A549 (cell line): ENCODE measurements around the gene ECE1. TPM values are rescaled to one million over a fixed set of nuclear protein-coding genes. Genes with fewer than 3 reads are reported as not detected.
A peak's percentile ranks its signal among the peaks of the same experiment; 100 is the strongest.

Experiments used
- ATAC-seq, 2 experiments: fragments of 200-7000 bp in 1 of 2; fragments of >200 bp in 1 of 2; cut with Nextera tagmentation in 1 of 2; cut with Tn5 transposase in 1 of 2; 3 replicates each; pipeline versions ENCODE4 v1.8.0 to v1.9.1; 2018 to 2020; ENCODE audit warnings: mild to moderate bottlenecking in 1 of 2, moderate library complexity in 1 of 2
- CTCF ChIA-PET: fragments of 300-600 bp; sonication (Branson Sonifier 250); formaldehyde crosslinking; extraction: SDS; loops from one replicate; lab custom pipeline; 2021; ENCODE audit warnings: antibody characterized with exemption, inconsistent platforms; lab: Yijun Ruan, JAX
- POLR2A ChIA-PET: fragments of 350-600 bp; formaldehyde crosslinking; extraction: SDS; loops from one replicate; lab custom pipeline; 2021; ENCODE audit warnings: antibody characterized with exemption, inconsistent platforms; lab: Yijun Ruan, JAX
- DNase-seq, 2 experiments: peaks; one replicate each; pipeline versions ENCODE4 v3.0.0 to v3.0.0-alpha.2; 2011 to 2016; ENCODE audit warnings: low read depth in 1 of 2, low spot score in 1 of 2
- FAIRE-seq: peaks from 2 replicates; lab custom pipeline; 2011; peaks lifted over from hg19 to GRCh38; lab: Jason Lieb, UNC
- H3K27ac ChIP-seq, 2 experiments: fragments of >200 bp; sonication (Bioruptor Twin); formaldehyde crosslinking; 3 replicates each; pipeline ENCODE4 v1.5.1; 2016 to 2017
- H3K4me1 ChIP-seq: fragments of >200 bp; sonication (Bioruptor Twin); formaldehyde crosslinking; 3 replicates; pipeline ENCODE4 v1.6.1; 2016
- H3K4me2 ChIP-seq: fragments of >200 bp; sonication (Bioruptor Twin); formaldehyde crosslinking; 3 replicates; pipeline ENCODE4 v1.6.1; 2016
- H3K4me3 ChIP-seq: fragments of >200 bp; sonication (Bioruptor Twin); formaldehyde crosslinking; 3 replicates; pipeline ENCODE4 v1.5.1; 2016
- H3K9me3 ChIP-seq: fragments of >200 bp; sonication (Bioruptor Twin); formaldehyde crosslinking; 3 replicates; pipeline ENCODE4 v1.6.1; 2016
- ATOH8 ChIP-seq: fragments of 250-450 bp; sonication (Bioruptor Pico); IDR thresholded peaks from 2 replicates; pipeline ENCODE4 v1.5.0; 2020; ENCODE audit warnings: low read depth, mild to moderate bottlenecking, moderate library complexity
- BCL3 ChIP-seq: fragments of >200 bp; sonication (Bioruptor Twin); formaldehyde crosslinking; IDR thresholded peaks from 3 replicates; pipeline ENCODE4 v1.6.1; 2016
- BHLHE40 ChIP-seq: IDR thresholded peaks from 2 replicates; pipeline ENCODE4 v1.6.1; 2012; ENCODE audit warnings: low read depth, low read length, inconsistent platforms
- CBX2 ChIP-seq: fragments of 200-600 bp; sonication (generic); IDR thresholded peaks from 2 replicates; pipeline ENCODE4 v1.6.1; 2016; ENCODE audit warnings: low read depth, mild to moderate bottlenecking, borderline replicate concordance
- CBX8 ChIP-seq: fragments of 200-600 bp; sonication (generic); IDR thresholded peaks from 2 replicates; pipeline ENCODE4 v1.6.1; 2016
- CEBPB ChIP-seq, 2 experiments: fragments of >200 bp in 1 of 2; sonication (Bioruptor Twin) in 1 of 2; formaldehyde crosslinking in 1 of 2; IDR thresholded peaks; 2 replicates each; pipeline ENCODE4 v1.6.1; 2012 to 2016
- CTCF ChIP-seq: fragments of >200 bp; sonication (Bioruptor Twin); formaldehyde crosslinking; IDR thresholded peaks from 3 replicates; pipeline ENCODE4 v1.5.1; 2016
- E2F6 ChIP-seq: IDR thresholded peaks from 2 replicates; pipeline ENCODE4 v1.6.1; 2012; ENCODE audit warnings: low read depth, borderline replicate concordance
- EP300 ChIP-seq, 2 experiments: fragments of >200 bp; sonication (Bioruptor Twin); formaldehyde crosslinking; IDR thresholded peaks; 2 replicates in 1 of 2; 3 replicates in 1 of 2; pipeline ENCODE4 v1.6.1; 2016 to 2017
- FOXS1 ChIP-seq: fragments of 250-450 bp; sonication (Bioruptor Pico); IDR thresholded peaks from 2 replicates; pipeline ENCODE4 v1.5.0; 2020; ENCODE audit warnings: mild to moderate bottlenecking, moderate library complexity
- GATA3 ChIP-seq: IDR thresholded peaks from 2 replicates; pipeline ENCODE4 v1.6.1; 2012; ENCODE audit warnings: borderline replicate concordance
- HDAC2 ChIP-seq: fragments of 200-600 bp; sonication (generic); IDR thresholded peaks from 2 replicates; pipeline ENCODE4 v1.6.1; 2016
- HES2 ChIP-seq: fragments of >200 bp; sonication (Bioruptor Twin); formaldehyde crosslinking; IDR thresholded peaks from 2 replicates; pipeline ENCODE4 v1.6.1; 2016
- HEYL ChIP-seq: fragments of 250-450 bp; sonication (Bioruptor Pico); IDR thresholded peaks from 2 replicates; pipeline ENCODE4 v1.8.0; 2021; ENCODE audit warnings: mild to moderate bottlenecking, moderate library complexity
- HOXA7 ChIP-seq: fragments of 250-450 bp; sonication (Bioruptor Pico); IDR thresholded peaks from 2 replicates; pipeline ENCODE4 v1.5.0; 2020; ENCODE audit warnings: mild to moderate bottlenecking, moderate library complexity
- MAX ChIP-seq: IDR thresholded peaks from 2 replicates; pipeline ENCODE4 v1.6.1; 2012
- MAZ ChIP-seq: fragments of 150-350 bp; IDR thresholded peaks from 2 replicates; pipeline ENCODE4 v1.6.1; 2014; ENCODE audit warnings: antibody characterized with exemption, low read depth, low read length, borderline replicate concordance
- MYC ChIP-seq: IDR thresholded peaks from 2 replicates; pipeline ENCODE4 v1.6.1; 2012; ENCODE audit warnings: mild to moderate bottlenecking, inconsistent platforms, low read length, improper control_type of control experiment, borderline replicate concordance
- POLR2A ChIP-seq: IDR thresholded peaks from 2 replicates; pipeline ENCODE4 v1.6.1; 2012; ENCODE audit warnings: mild to moderate bottlenecking, low read length
- POLR2AphosphoS2 ChIP-seq: conservative IDR thresholded peaks from 2 replicates; pipeline ENCODE4 v1.6.1; 2012; ENCODE audit warnings: low read length, improper control_type of control experiment, inconsistent platforms
- RAD21 ChIP-seq, 2 experiments: fragments of >200 bp in 1 of 2; sonication (Bioruptor Twin) in 1 of 2; formaldehyde crosslinking in 1 of 2; IDR thresholded peaks in 1 of 2; conservative IDR thresholded peaks in 1 of 2; 2 replicates in 1 of 2; 3 replicates in 1 of 2; pipeline ENCODE4 v1.6.1; 2012 to 2018; ENCODE audit warnings: inconsistent platforms in 1 of 2
- RCOR1 ChIP-seq: fragments of 150-350 bp; IDR thresholded peaks from 2 replicates; pipeline ENCODE4 v1.6.1; 2014; ENCODE audit warnings: antibody characterized with exemption, low read length, low read depth
- TP53 ChIP-seq: fragments of 250-450 bp; sonication (Bioruptor Pico); IDR thresholded peaks from 2 replicates; pipeline ENCODE4 v1.5.0; 2021; ENCODE audit warnings: mild to moderate bottlenecking, moderate library complexity
- USF2 ChIP-seq: fragments of 450-650 bp; IDR thresholded peaks from 2 replicates; pipeline ENCODE4 v1.6.1; 2014; ENCODE audit warnings: antibody characterized with exemption
- ZFP36 ChIP-seq: fragments of 450-650 bp; IDR thresholded peaks from 2 replicates; pipeline ENCODE4 v1.6.1; 2014; ENCODE audit warnings: borderline replicate concordance; ENCODE audit not compliant: partially characterized antibody
- WGBS: methylation state at CpG from one replicate; pipeline ENCODE4 v1.1.6; 2017; ENCODE audit errors: missing lambda C conversion rate; 5-methylcytosine and 5-hydroxymethylcytosine counted together
- polyA plus RNA-seq, 4 experiments: library from polyadenylated mRNA; depleted of rRNA in 3 of 4; stranded (reverse); fragments of >200 nt; fragmentation: RNase III in 1 of 4; extraction: RNeasy Plus Mini Kit Qiagen cat#74134 plus additional on column Dnase treatment in 1 of 4; gene quantifications; 2 replicates in 3 of 4; 3 replicates in 1 of 4; pipeline ENCODE4 v1.2.3, GENCODE V29; 2011 to 2017

Gene ECE1
- polyA plus RNA-seq, 2 of the 4 experiments (the other 2 are of a cell fraction), result 45.7 to 86.4 TPM

GRCh38 chr1:21268281-21269239 lies 21.7 kb downstream of the ECE1 start:
- peak overlapping the region; percentile 26; the same call in 1 of the 3 replicates for H3K4me2 ChIP-seq
- peaks cover 70% of the 10 kb centered on the region for H3K4me1 ChIP-seq
- WGBS, result 68% methylated on average over 11 of the region's 17 CpGs
- ATAC-seq, result no peak
- ChIA-PET POLR2A (no interaction called here), CTCF (interaction anchor here (0.6 to 11.4 kb wide), 9 partner anchors 8 to 218 kb away, joined by 3 to 163 read pairs (median 21); no protein-coding TSS in a partner anchor)
- H3K27ac ChIP-seq, result peak overlapping the region; percentile 95
- TF ChIP-seq HES2 (no peak), RCOR1 (no peak), POLR2AphosphoS2 (no peak), MYC (no peak), CBX2 (no peak), RAD21 (conservative IDR thresholded peaks at IDR 0.05 in 1 of 2, IDR thresholded peaks at IDR 0.05 in 1 of 2) (no peak), E2F6 (no peak), FOXS1 (CRISPR knock-in tag) (no peak), BCL3 (no peak), HOXA7 (CRISPR knock-in tag) (no peak), POLR2A (no peak), MAX (no peak)
- no peak for DNase-seq
- no peak overlapping the region for H3K4me3 ChIP-seq
- no peaks in the 10 kb centered on the region for H3K9me3 ChIP-seq
- no peak for FAIRE-seq

- WGBS, result 93% methylated on average over 16 of the region's 16 CpGs
- FAIRE-seq (no peak), ATAC-seq (no peak), DNase-seq (no peak)
- TF ChIP-seq MAX (no peak), EP300 (IDR thresholded peaks at IDR 0.05) (no peak), ATOH8 (no peak), TP53 (no peak), HEYL (no peak), CBX8 (no peak), MAZ (no peak), HDAC2 (no peak), ZFP36 (no peak), CEBPB (IDR thresholded peaks at IDR 0.05) (no peak), BHLHE40 (no peak), GATA3 (no peak), POLR2A (no peak), USF2 (no peak), CTCF (no peak), RAD21 (conservative IDR thresholded peaks at IDR 0.05 in 1 of 2, IDR thresholded peaks at IDR 0.05 in 1 of 2) (no peak)
- H3K9me3 ChIP-seq, result no peaks in the 10 kb centered on the region
- peaks cover 81% of the 10 kb centered on the region for H3K4me1 ChIP-seq
- H3K4me2 ChIP-seq, result no peak overlapping the region
- no peak overlapping the region for H3K4me3 ChIP-seq
- CTCF ChIA-PET, result interaction anchor here (1.2 to 11.4 kb wide), 4 partner anchors 9 to 101 kb away, joined by 3 to 163 read pairs (median 6); no protein-coding TSS in a partner anchor
- POLR2A ChIA-PET, result no interaction called here
- H3K27ac ChIP-seq, result peak overlapping the region; percentile 95
Measured at GRCh38 chr1:21267191-21268077, 22.8 kb downstream of the ECE1 start.
